ENCODE results near the gene MAP1LC3B.
"Not testable (repeated sequence)": the region's sequence is repeated elsewhere in the genome, so short reads cannot be mapped to it uniquely, and the experiment has no call there.

The MAP1LC3B gene

GRCh38 chr16:87380881-87381280 lies 11.3 kb upstream of the MAP1LC3B start:
- DNase-seq (ENCODE audit: low read depth) = no peak

- no peak for DNase-seq (ENCODE audit: low read depth)
These were observed 9.9 kb upstream of the MAP1LC3B start for GRCh38 chr16:87382023-87382785.

- DNase-seq (ENCODE audit: low read depth) = peak; percentile 89
These were observed 8.5 kb upstream of the MAP1LC3B start, which contains the start of gene FBXO31 for GRCh38 chr16:87383505-87384161. Gene FBXO31 (minus strand): TSS chr16:87383776. CDS start chr16:87383744, 32 bp downstream.

GRCh38 chr16:87384162-87384874 lies 7.8 kb upstream of the MAP1LC3B start:
- DNase-seq (ENCODE audit: low read depth) = peak; percentile 36

GRCh38 chr16:87384875-87385167 lies 7.3 kb upstream of the MAP1LC3B start:
- DNase-seq (ENCODE audit: low read depth) = not testable (repeated sequence)

GRCh38 chr16:87387942-87388817 lies 4.0 kb upstream of the MAP1LC3B start:
- peak; percentile 87 for DNase-seq (ENCODE audit: low read depth)

- no peak for DNase-seq (ENCODE audit: low read depth)
These were observed 3.4 kb upstream of the MAP1LC3B start for GRCh38 chr16:87388818-87389134.

- DNase-seq (ENCODE audit: low read depth) = no peak
These were observed 2.9 kb upstream of the MAP1LC3B start for GRCh38 chr16:87389245-87389644.

GRCh38 chr16:87389914-87390313 lies 2.2 kb upstream of the MAP1LC3B start:
- not testable (repeated sequence) for DNase-seq (ENCODE audit: low read depth)

GRCh38 chr16:87390641-87391323 lies 1.4 kb upstream of the MAP1LC3B start:
- no peak for DNase-seq (ENCODE audit: low read depth)

- no peak for DNase-seq (ENCODE audit: low read depth)
These were observed 699 bp upstream of the MAP1LC3B start for GRCh38 chr16:87391324-87391949.

- DNase-seq (ENCODE audit: low read depth) = no peak
These were observed 914 bp downstream of the MAP1LC3B start for GRCh38 chr16:87392821-87393679.

GRCh38 chr16:87393680-87394055 lies 1.5 kb downstream of the MAP1LC3B start:
- DNase-seq (ENCODE audit: low read depth) = no peak

- DNase-seq (ENCODE audit: low read depth) = no peak
These were observed 3.2 kb downstream of the MAP1LC3B start for GRCh38 chr16:87395181-87395842.

GRCh38 chr16:87404764-87405625 lies 12.9 kb downstream of the MAP1LC3B start:
- no peak for DNase-seq (ENCODE audit: low read depth)

- DNase-seq (ENCODE audit: low read depth) = no peak
These were observed 14.5 kb downstream of the MAP1LC3B start for GRCh38 chr16:87406495-87407088.

- peak; percentile 96 for DNase-seq (ENCODE audit: low read depth)
These were observed 15.5 kb downstream of the MAP1LC3B start for GRCh38 chr16:87407511-87408112.

GRCh38 chr16:87409153-87409552 lies 17.0 kb downstream of the MAP1LC3B start:
- no peak for DNase-seq (ENCODE audit: low read depth)

Measured in CMK (cell line).